Mesenchymal stem cell (in vitro differentiated cells and primary cell): ENCODE data around the gene SUSD4.

Source experiments
- DNase-seq: peaks from one replicate; pipeline ENCODE4 v3.0.0-alpha.2; 2013
- H2AFZ ChIP-seq: one replicate; pipeline ENCODE4 v1.6.1; 2013; ENCODE audit warnings: low read depth, mild to moderate bottlenecking, control low read depth, inconsistent platforms, low read length, moderate library complexity
- H2AK5ac ChIP-seq: 2 replicates; pipeline ENCODE4 v1.6.1; 2013; ENCODE audit warnings: low read length, moderate library complexity, mild to moderate bottlenecking, inconsistent platforms; ENCODE audit not compliant: severe bottlenecking
- H2BK120ac ChIP-seq: one replicate; pipeline ENCODE4 v1.6.1; 2013; ENCODE audit warnings: low read depth, mild to moderate bottlenecking, inconsistent platforms, low read length, moderate library complexity
- H2BK12ac ChIP-seq, 2 experiments: one replicate each; pipeline ENCODE4 v1.6.1; 2013; ENCODE audit warnings: inconsistent platforms in 2 of 2, low read length in 2 of 2, mild to moderate bottlenecking in 2 of 2, moderate library complexity in 2 of 2, control low read depth in 1 of 2
- H2BK15ac ChIP-seq: one replicate; pipeline ENCODE4 v1.6.1; 2013; ENCODE audit warnings: mild to moderate bottlenecking, low read depth, inconsistent platforms; ENCODE audit not compliant: poor library complexity, severe bottlenecking
- H2BK5ac ChIP-seq: 2 replicates; pipeline ENCODE4 v1.6.1; 2013; ENCODE audit warnings: low read depth, mild to moderate bottlenecking, low read length, control low read depth, inconsistent platforms; ENCODE audit not compliant: poor library complexity, severe bottlenecking
- H3K14ac ChIP-seq, 2 experiments: one replicate each; pipeline ENCODE4 v1.6.1; 2013; ENCODE audit warnings: inconsistent platforms in 2 of 2, low read length in 2 of 2, control low read depth in 1 of 2, mild to moderate bottlenecking in 1 of 2, moderate library complexity in 1 of 2
- H3K18ac ChIP-seq, 2 experiments: one replicate each; pipeline ENCODE4 v1.6.1; 2013; ENCODE audit warnings: inconsistent platforms in 2 of 2, low read length in 2 of 2, control low read depth in 1 of 2, low read depth in 1 of 2, mild to moderate bottlenecking in 1 of 2
- H3K23ac ChIP-seq, 2 experiments: one replicate each; pipeline ENCODE4 v1.6.1; 2013; ENCODE audit warnings: inconsistent platforms in 2 of 2, low read length in 2 of 2, mild to moderate bottlenecking in 2 of 2, moderate library complexity in 2 of 2, control low read depth in 1 of 2
- H3K27ac ChIP-seq: 2 replicates; pipeline ENCODE4 v1.5.1; 2013; ENCODE audit warnings: mild to moderate bottlenecking, moderate library complexity, low read length, control low read depth, inconsistent platforms; ENCODE audit not compliant: poor library complexity, severe bottlenecking
- H3K27me3 ChIP-seq, 2 experiments: 2 replicates each; pipeline versions ENCODE4 v1.6.1 to v1.7.0; 2013; ENCODE audit warnings: low read length in 2 of 2, mild to moderate bottlenecking in 2 of 2, moderate library complexity in 2 of 2, control low read depth in 1 of 2, inconsistent platforms in 1 of 2; ENCODE audit not compliant: control insufficient read depth in 1 of 2, insufficient read depth in 1 of 2
- H3K36me3 ChIP-seq, 2 experiments: 2 replicates each; pipeline versions ENCODE4 v1.6.1 to v1.7.0; 2013; ENCODE audit warnings: low read length in 2 of 2, control low read depth in 1 of 2, inconsistent platforms in 1 of 2, low read depth in 1 of 2, mild to moderate bottlenecking in 1 of 2; ENCODE audit not compliant: insufficient read depth in 2 of 2, control insufficient read depth in 1 of 2
- H3K4ac ChIP-seq, 2 experiments: one replicate each; pipeline ENCODE4 v1.6.1; 2013; ENCODE audit warnings: inconsistent platforms in 2 of 2, low read length in 2 of 2, mild to moderate bottlenecking in 2 of 2, moderate library complexity in 2 of 2, control low read depth in 1 of 2, low read depth in 1 of 2
- H3K4me1 ChIP-seq: 2 replicates; pipeline ENCODE4 v1.6.1; 2013; ENCODE audit warnings: low read depth, low read length, control low read depth; ENCODE audit not compliant: control insufficient read depth, insufficient read depth
- H3K4me2 ChIP-seq: 2 replicates; pipeline ENCODE4 v1.6.1; 2013; ENCODE audit warnings: low read length, mild to moderate bottlenecking, inconsistent platforms; ENCODE audit not compliant: poor library complexity, severe bottlenecking
- H3K4me3 ChIP-seq, 2 experiments: 2 replicates each; pipeline versions ENCODE4 v1.5.1 to v1.7.0; 2013; ENCODE audit warnings: low read length in 2 of 2, mild to moderate bottlenecking in 2 of 2, control low read depth in 1 of 2, low read depth in 1 of 2; ENCODE audit not compliant: insufficient read depth in 1 of 2
- H3K79me1 ChIP-seq: replicated peaks from 2 replicates; pipeline ENCODE4 v1.6.1; 2013; ENCODE audit warnings: mild to moderate bottlenecking, control low read depth, low read length, inconsistent platforms; ENCODE audit not compliant: poor library complexity, severe bottlenecking
- H3K9ac ChIP-seq: 2 replicates; pipeline ENCODE4 v1.7.0; 2013; ENCODE audit warnings: mild to moderate bottlenecking, low read length, moderate library complexity
- H3K9me3 ChIP-seq: 2 replicates; pipeline ENCODE4 v1.7.0; 2013; ENCODE audit warnings: mild to moderate bottlenecking, low read length; ENCODE audit not compliant: control insufficient read depth
- H4K8ac ChIP-seq: one replicate; pipeline ENCODE4 v1.6.1; 2013; ENCODE audit warnings: inconsistent platforms, mild to moderate bottlenecking, low read length, moderate library complexity
- H4K91ac ChIP-seq: one replicate; pipeline ENCODE4 v1.6.1; 2013; ENCODE audit warnings: mild to moderate bottlenecking, low read length, inconsistent platforms
- WGBS: methylation state at CpG from one replicate; pipeline ENCODE4 v1.1.7; 2013; ENCODE audit warnings: mixed read lengths; 5-methylcytosine and 5-hydroxymethylcytosine counted together

Gene SUSD4

DNA sequence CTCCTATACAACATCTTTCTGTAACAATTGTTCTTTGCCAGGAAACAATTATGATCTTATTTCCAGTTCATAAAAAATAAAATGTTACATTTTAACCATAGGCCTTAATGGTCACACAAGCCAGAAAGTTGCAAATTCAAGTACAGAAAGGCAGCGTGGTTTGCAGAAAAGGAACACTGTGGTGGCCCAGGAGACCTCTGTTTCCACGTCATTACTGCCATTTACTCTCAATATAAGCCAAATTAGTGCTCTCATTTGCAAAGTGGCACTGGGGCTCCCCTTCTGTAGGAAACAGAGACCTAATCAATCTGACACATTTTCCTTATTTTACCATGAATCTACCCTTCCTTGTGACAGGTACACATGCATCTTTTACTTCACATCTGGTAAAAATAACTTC lies 141.6 kb downstream of the SUSD4 start:
- no peak overlapping the region for H4K91ac ChIP-seq
- H3K27ac ChIP-seq: no peak overlapping the region
- H3K4me1 ChIP-seq: no peaks in the 10 kb centered on the region

GRCh38 chr1:223221686-223222085 lies 142.3 kb downstream of the SUSD4 start:
- 95% methylated on average over 8 of the region's 8 CpGs for WGBS

More for the DNA sequence above, 141.6 kb downstream of the SUSD4 start:
- H3K4me3 ChIP-seq: no peak overlapping the region
- H2AK5ac ChIP-seq: no peak overlapping the region
- peaks cover 15 to 69% of the 10 kb centered on the region in 2 experiments for H3K27me3 ChIP-seq
- no peak overlapping the region for H2BK15ac ChIP-seq
- no peak overlapping the region for H4K8ac ChIP-seq
- peaks cover 16% of the 10 kb centered on the region for H3K9me3 ChIP-seq
- no peak overlapping the region for H2BK120ac ChIP-seq
- no peak overlapping the region for H3K9ac ChIP-seq
- no peak overlapping the region for H3K18ac ChIP-seq
- no peak overlapping the region for H2AFZ ChIP-seq
- no peak overlapping the region for H2BK5ac ChIP-seq
- no peaks in the 10 kb centered on the region for H3K36me3 ChIP-seq
- no peak for DNase-seq
- WGBS: 59% methylated on average over 2 of the region's 2 CpGs
- H3K23ac ChIP-seq: no peak overlapping the region
- H3K4ac ChIP-seq: no peak overlapping the region
- H3K79me1 ChIP-seq: no peaks in the 10 kb centered on the region
- no peak overlapping the region for H2BK12ac ChIP-seq
- no peak overlapping the region for H3K4me2 ChIP-seq
- H3K14ac ChIP-seq: no peak overlapping the region

DNA sequence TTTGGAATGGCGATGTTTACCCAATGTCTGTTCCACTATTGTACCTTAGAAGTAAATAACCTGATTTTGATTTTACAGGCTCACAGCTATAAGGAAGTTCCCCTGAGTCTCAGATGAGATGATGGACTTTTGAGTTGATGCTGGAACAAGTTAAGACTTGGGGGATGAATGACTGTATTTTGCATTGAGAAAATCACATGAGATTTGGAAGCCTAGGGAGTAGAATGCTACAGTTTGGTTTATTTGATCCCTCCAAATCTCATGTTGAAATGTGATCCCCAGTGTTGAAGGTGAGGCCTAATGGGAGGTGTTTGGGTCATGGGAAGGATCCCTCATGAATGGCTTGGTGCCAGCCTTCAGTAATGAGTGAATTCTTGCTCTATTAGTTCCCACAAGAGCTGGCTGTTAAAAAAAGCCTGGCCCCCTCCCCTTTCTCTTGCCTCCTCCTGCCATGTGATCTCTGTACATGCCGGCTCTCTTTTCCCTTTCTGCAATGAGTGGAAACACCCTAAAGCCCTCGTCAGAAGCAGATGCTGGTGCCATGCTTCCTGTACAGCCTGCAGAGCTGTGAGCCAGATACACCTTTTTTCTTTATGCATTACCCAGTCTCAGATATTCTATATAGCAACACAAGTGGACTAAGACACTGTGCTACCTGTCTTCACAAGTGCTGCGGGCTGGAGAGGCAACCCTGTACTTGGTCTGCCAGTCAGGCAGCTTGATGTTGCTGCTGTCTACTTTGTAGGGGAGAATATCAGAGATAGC lies 143.9 kb downstream of the SUSD4 start:
- Histone ChIP-seq H2AK5ac (no peak overlapping the region), H2BK5ac (no peak overlapping the region), H3K9me3 (peaks cover 16% of the 10 kb centered on the region), H3K14ac (no peak overlapping the region), H3K18ac (no peak overlapping the region), H3K79me1 (no peaks in the 10 kb centered on the region), H3K27ac (no peak overlapping the region), H3K9ac (no peak overlapping the region), H2BK15ac (no peak overlapping the region), H3K4me1 (no peaks in the 10 kb centered on the region), H4K91ac (no peak overlapping the region), H3K4ac (no peak overlapping the region), H3K23ac (no peak overlapping the region), H3K4me2 (no peak overlapping the region), H4K8ac (no peak overlapping the region), H3K4me3 (no peak overlapping the region), H3K27me3 (peaks cover 10 to 63% of the 10 kb centered on the region in 2 experiments), H2BK120ac (no peak overlapping the region), H2BK12ac (no peak overlapping the region), H3K36me3 (no peaks in the 10 kb centered on the region), H2AFZ (no peak overlapping the region)
- DNase-seq: no peak
- WGBS: 66% methylated on average over 3 of the region's 4 CpGs

More at GRCh38 chr1:223221686-223222085, 142.3 kb downstream of the SUSD4 start:
- H2BK12ac ChIP-seq: no peak overlapping the region
- DNase-seq: no peak
- H3K27me3 ChIP-seq: peaks cover 11 to 66% of the 10 kb centered on the region in 2 experiments
- H2BK5ac ChIP-seq: no peak overlapping the region
- H3K23ac ChIP-seq: no peak overlapping the region
- no peaks in the 10 kb centered on the region for H3K36me3 ChIP-seq
- H3K27ac ChIP-seq: no peak overlapping the region
- H3K18ac ChIP-seq: no peak overlapping the region
- H2AK5ac ChIP-seq: no peak overlapping the region
- H3K9me3 ChIP-seq: peaks cover 16% of the 10 kb centered on the region
- no peak overlapping the region for H2BK15ac ChIP-seq
- H2BK120ac ChIP-seq: no peak overlapping the region
- no peak overlapping the region for H3K9ac ChIP-seq
- no peak overlapping the region for H3K4me2 ChIP-seq
- H3K14ac ChIP-seq: no peak overlapping the region
- no peak overlapping the region for H2AFZ ChIP-seq
- H3K79me1 ChIP-seq: no peaks in the 10 kb centered on the region
- H3K4ac ChIP-seq: no peak overlapping the region
- no peaks in the 10 kb centered on the region for H3K4me1 ChIP-seq
- no peak overlapping the region for H4K8ac ChIP-seq
- no peak overlapping the region for H4K91ac ChIP-seq
- no peak overlapping the region for H3K4me3 ChIP-seq

- Histone ChIP-seq H2BK5ac (no peak overlapping the region), H3K27ac (no peak overlapping the region), H2BK120ac (no peak overlapping the region), H4K91ac (no peak overlapping the region), H2AFZ (no peak overlapping the region), H3K9ac (no peak overlapping the region), H3K27me3 (peaks cover 11 to 62% of the 10 kb centered on the region in 2 experiments), H2BK15ac (no peak overlapping the region), H3K4ac (no peak overlapping the region), H3K4me3 (no peak overlapping the region), H3K36me3 (no peaks in the 10 kb centered on the region), H3K23ac (no peak overlapping the region), H3K14ac (no peak overlapping the region), H2AK5ac (no peak overlapping the region), H2BK12ac (no peak overlapping the region), H3K4me1 (no peaks in the 10 kb centered on the region), H3K18ac (no peak overlapping the region), H3K4me2 (no peak overlapping the region), H3K9me3 (peaks cover 16% of the 10 kb centered on the region), H4K8ac (no peak overlapping the region), H3K79me1 (no peaks in the 10 kb centered on the region)
- no peak for DNase-seq
Observed at GRCh38 chr1:223219318-223219635, 144.7 kb downstream of the SUSD4 start.
